ENCODE measurements around the gene ACSM3. TPM values are rescaled to one million over a fixed set of nuclear protein-coding genes. Genes with fewer than 3 reads are reported as not detected.

ACSM3 gene
- total and polyA plus RNA-seq, 9 of the 15 experiments (the other 6 are each of a cell fraction or from before 2014, with no cell fraction given): 112 to 420 (median 182) TPM

DNA sequence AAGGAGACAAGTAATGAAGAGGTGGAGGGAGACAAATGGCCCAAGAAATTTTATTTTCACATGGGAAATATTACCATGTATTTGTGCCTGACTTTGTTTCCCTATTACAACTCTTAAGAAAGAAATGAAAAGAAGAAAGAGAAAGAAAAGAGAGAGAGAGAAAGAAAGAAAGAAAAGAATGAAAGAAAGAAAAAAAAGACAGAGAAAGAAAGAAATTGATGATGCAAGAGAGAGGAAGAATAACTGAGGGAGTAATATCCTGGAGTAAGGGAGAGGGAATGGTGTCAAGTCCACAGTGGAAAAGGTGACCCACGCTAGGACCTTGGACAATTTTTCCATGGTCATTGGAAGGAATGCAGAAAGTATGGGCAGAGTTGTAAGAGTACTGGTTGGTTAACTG lies 10.1 kb upstream of the ACSM3 start:
- no peak overlapping the region for H3K27ac ChIP-seq (ENCODE audit: extremely low read depth, low read depth, low read length)
- H3K9me1 ChIP-seq (ENCODE audit: control insufficient read depth, insufficient read depth, low read length): no peaks in the 10 kb centered on the region
- no peaks in the 10 kb centered on the region for H3K79me2 ChIP-seq (ENCODE audit: control insufficient read depth, insufficient read depth, low read length)
- H3K36me3 ChIP-seq (ENCODE audit: control insufficient read depth, insufficient read depth, low read length): peaks cover 7% of the 10 kb centered on the region; the same call in 1 of the 3 replicates
- no peak for FAIRE-seq
- ChIA-PET POLR2A (interaction anchor here (0.6 to 1.4 kb wide), 2 partner anchors 8 to 9 kb away, joined by 3 to 7 read pairs; no protein-coding TSS in a partner anchor), CTCF (ENCODE audit: low intra/inter-chr PET ratio) (no interaction called here)
- peak; percentile 25; the same call in 1 of the 3 replicates for ATAC-seq
- in situ Hi-C loops (cut with MboI) (no loop called here), intact Hi-C loops (cut with micrococcal nuclease) (no loop called here)
- peaks cover 15% of the 10 kb centered on the region for H3K9me3 ChIP-seq (replicated peaks; ENCODE audit: control insufficient read depth, insufficient read depth, low read depth, low read length)
- no peaks in the 10 kb centered on the region for H4K20me1 ChIP-seq (replicated peaks; ENCODE audit: control insufficient read depth, insufficient read depth, low read length)
- H3K4me1 ChIP-seq (replicated peaks in 1 of 2; ENCODE audit: control insufficient read depth in 2 of 2, insufficient read depth in 2 of 2, low read length in 2 of 2): peaks cover 7 to 20% of the 10 kb centered on the region in 2 experiments; a peak in 2 of 5 replicates
- no peaks in the 10 kb centered on the region for H3K27me3 ChIP-seq (ENCODE audit: control insufficient read depth in 2 of 2, insufficient read depth in 2 of 2, low read length in 2 of 2)
- H3K4me3 ChIP-seq: no peak overlapping the region
- 36% methylated on average over 1 of the region's 1 CpG for WGBS (ENCODE audit: insufficient coverage, low coverage, missing lambda C conversion rate)
- no peak overlapping the region for H3K4me2 ChIP-seq (ENCODE audit: insufficient read depth, low read length)
- no TSS peak for BruUV-seq (replicated peaks)
- DNase-seq (ENCODE audit: extremely low read depth in 1 of 4, low spot score in 3 of 4): no peak
- no peak overlapping the region for H3K9ac ChIP-seq (ENCODE audit: insufficient read depth in 1 of 2, low read depth in 2 of 2, low read length in 2 of 2)
- H2AFZ ChIP-seq (ENCODE audit: low read depth, low read length): peak overlapping the region; percentile 54
- TF ChIP-seq ZNF764 (CRISPR knock-in tag; IDR thresholded peaks at IDR 0.05; ENCODE audit: low read depth) (no peak), SRSF7 (optimal IDR thresholded peaks at IDR 0.05; ENCODE audit: low read depth, low read length) (no peak), HNRNPUL1 (IDR thresholded peaks at IDR 0.05; ENCODE audit: low read length) (no peak)
- TF ChIP-seq, protein P1, sequence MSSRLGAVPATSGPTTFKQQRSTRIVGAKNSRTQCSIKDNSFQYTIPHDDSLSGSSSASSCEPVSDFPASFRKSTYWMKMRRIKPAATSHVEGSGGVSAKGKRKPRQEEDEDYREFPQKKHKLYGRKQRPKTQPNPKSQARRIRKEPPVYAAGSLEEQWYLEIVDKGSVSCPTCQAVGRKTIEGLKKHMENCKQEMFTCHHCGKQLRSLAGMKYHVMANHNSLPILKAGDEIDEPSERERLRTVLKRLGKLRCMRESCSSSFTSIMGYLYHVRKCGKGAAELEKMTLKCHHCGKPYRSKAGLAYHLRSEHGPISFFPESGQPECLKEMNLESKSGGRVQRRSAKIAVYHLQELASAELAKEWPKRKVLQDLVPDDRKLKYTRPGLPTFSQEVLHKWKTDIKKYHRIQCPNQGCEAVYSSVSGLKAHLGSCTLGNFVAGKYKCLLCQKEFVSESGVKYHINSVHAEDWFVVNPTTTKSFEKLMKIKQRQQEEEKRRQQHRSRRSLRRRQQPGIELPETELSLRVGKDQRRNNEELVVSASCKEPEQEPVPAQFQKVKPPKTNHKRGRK (tag; IDR thresholded peaks at IDR 0.05): peak; percentile 59; the same call in 1 of the 2 replicates
- TF ChIP-seq, protein P2, sequence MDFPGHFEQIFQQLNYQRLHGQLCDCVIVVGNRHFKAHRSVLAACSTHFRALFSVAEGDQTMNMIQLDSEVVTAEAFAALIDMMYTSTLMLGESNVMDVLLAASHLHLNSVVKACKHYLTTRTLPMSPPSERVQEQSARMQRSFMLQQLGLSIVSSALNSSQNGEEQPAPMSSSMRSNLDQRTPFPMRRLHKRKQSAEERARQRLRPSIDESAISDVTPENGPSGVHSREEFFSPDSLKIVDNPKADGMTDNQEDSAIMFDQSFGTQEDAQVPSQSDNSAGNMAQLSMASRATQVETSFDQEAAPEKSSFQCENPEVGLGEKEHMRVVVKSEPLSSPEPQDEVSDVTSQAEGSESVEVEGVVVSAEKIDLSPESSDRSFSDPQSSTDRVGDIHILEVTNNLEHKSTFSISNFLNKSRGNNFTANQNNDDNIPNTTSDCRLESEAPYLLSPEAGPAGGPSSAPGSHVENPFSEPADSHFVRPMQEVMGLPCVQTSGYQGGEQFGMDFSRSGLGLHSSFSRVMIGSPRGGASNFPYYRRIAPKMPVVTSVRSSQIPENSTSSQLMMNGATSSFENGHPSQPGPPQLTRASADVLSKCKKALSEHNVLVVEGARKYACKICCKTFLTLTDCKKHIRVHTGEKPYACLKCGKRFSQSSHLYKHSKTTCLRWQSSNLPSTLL (IDR thresholded peaks at IDR 0.05): peak; percentile 30; the same call in 1 of the 2 replicates
- TF ChIP-seq, protein P3, sequence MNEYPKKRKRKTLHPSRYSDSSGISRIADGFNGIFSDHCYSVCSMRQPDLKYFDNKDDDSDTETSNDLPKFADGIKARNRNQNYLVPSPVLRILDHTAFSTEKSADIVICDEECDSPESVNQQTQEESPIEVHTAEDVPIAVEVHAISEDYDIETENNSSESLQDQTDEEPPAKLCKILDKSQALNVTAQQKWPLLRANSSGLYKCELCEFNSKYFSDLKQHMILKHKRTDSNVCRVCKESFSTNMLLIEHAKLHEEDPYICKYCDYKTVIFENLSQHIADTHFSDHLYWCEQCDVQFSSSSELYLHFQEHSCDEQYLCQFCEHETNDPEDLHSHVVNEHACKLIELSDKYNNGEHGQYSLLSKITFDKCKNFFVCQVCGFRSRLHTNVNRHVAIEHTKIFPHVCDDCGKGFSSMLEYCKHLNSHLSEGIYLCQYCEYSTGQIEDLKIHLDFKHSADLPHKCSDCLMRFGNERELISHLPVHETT (CRISPR knock-in tag; conservative IDR thresholded peaks at IDR 0.05 in 1 of 2, IDR thresholded peaks at IDR 0.05 in 1 of 2): 0 out of 4 replicates have a peak, but pooled peaks of 1 of the 2 experiments have one; percentile 22
- TF ChIP-seq, protein P4, sequence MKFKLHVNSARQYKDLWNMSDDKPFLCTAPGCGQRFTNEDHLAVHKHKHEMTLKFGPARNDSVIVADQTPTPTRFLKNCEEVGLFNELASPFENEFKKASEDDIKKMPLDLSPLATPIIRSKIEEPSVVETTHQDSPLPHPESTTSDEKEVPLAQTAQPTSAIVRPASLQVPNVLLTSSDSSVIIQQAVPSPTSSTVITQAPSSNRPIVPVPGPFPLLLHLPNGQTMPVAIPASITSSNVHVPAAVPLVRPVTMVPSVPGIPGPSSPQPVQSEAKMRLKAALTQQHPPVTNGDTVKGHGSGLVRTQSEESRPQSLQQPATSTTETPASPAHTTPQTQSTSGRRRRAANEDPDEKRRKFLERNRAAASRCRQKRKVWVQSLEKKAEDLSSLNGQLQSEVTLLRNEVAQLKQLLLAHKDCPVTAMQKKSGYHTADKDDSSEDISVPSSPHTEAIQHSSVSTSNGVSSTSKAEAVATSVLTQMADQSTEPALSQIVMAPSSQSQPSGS (CRISPR knock-in tag; IDR thresholded peaks at IDR 0.05): no peak
- TF ChIP-seq, protein P5, sequence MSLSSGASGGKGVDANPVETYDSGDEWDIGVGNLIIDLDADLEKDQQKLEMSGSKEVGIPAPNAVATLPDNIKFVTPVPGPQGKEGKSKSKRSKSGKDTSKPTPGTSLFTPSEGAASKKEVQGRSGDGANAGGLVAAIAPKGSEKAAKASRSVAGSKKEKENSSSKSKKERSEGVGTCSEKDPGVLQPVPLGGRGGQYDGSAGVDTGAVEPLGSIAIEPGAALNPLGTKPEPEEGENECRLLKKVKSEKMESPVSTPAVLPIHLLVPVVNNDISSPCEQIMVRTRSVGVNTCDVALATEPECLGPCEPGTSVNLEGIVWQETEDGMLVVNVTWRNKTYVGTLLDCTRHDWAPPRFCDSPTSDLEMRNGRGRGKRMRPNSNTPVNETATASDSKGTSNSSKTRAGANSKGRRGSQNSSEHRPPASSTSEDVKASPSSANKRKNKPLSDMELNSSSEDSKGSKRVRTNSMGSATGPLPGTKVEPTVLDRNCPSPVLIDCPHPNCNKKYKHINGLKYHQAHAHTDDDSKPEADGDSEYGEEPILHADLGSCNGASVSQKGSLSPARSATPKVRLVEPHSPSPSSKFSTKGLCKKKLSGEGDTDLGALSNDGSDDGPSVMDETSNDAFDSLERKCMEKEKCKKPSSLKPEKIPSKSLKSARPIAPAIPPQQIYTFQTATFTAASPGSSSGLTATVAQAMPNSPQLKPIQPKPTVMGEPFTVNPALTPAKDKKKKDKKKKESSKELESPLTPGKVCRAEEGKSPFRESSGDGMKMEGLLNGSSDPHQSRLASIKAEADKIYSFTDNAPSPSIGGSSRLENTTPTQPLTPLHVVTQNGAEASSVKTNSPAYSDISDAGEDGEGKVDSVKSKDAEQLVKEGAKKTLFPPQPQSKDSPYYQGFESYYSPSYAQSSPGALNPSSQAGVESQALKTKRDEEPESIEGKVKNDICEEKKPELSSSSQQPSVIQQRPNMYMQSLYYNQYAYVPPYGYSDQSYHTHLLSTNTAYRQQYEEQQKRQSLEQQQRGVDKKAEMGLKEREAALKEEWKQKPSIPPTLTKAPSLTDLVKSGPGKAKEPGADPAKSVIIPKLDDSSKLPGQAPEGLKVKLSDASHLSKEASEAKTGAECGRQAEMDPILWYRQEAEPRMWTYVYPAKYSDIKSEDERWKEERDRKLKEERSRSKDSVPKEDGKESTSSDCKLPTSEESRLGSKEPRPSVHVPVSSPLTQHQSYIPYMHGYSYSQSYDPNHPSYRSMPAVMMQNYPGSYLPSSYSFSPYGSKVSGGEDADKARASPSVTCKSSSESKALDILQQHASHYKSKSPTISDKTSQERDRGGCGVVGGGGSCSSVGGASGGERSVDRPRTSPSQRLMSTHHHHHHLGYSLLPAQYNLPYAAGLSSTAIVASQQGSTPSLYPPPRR (CRISPR knock-in tag; IDR thresholded peaks at IDR 0.05; ENCODE audit: borderline replicate concordance): no peak

Data from K562 (cell line).